Mesendoderm (in vitro differentiated cells): ENCODE results near the gene WLS.

Experiments
- DNase-seq: peaks from one replicate; pipeline ENCODE4 v3.0.0; 2013
- H2AK5ac ChIP-seq: 2 replicates; pipeline ENCODE4 v1.6.1; 2013; ENCODE audit warnings: low read length, inconsistent platforms
- H2BK120ac ChIP-seq: 2 replicates; pipeline ENCODE4 v1.6.1; 2013; ENCODE audit warnings: low read depth, mild to moderate bottlenecking, low read length, moderate library complexity, mixed read lengths
- H2BK15ac ChIP-seq: replicated peaks from 2 replicates; pipeline ENCODE4 v1.6.1; 2013; ENCODE audit warnings: low read depth, mild to moderate bottlenecking, moderate library complexity
- H2BK5ac ChIP-seq: 2 replicates; pipeline ENCODE4 v1.6.1; 2013; ENCODE audit warnings: low read length, inconsistent platforms
- H3K18ac ChIP-seq: 2 replicates; pipeline ENCODE4 v1.6.1; 2013; ENCODE audit warnings: mild to moderate bottlenecking, low read length, mixed read lengths
- H3K23ac ChIP-seq: one replicate; pipeline ENCODE4 v1.6.1; 2013; ENCODE audit warnings: low read length
- H3K27ac ChIP-seq: 2 replicates; pipeline ENCODE4 v1.5.1; 2013; ENCODE audit warnings: low read depth, mild to moderate bottlenecking, inconsistent platforms, low read length, moderate library complexity
- H3K27me3 ChIP-seq: 2 replicates; pipeline ENCODE4 v1.6.1; 2013; ENCODE audit warnings: low read length, control low read depth, mild to moderate bottlenecking, inconsistent platforms; ENCODE audit not compliant: insufficient read depth, poor library complexity
- H3K36me3 ChIP-seq: 2 replicates; pipeline ENCODE4 v1.6.1; 2013; ENCODE audit warnings: low read length, inconsistent platforms; ENCODE audit not compliant: control insufficient read depth, insufficient read depth
- H3K4ac ChIP-seq: one replicate; pipeline ENCODE4 v1.6.1; 2013; ENCODE audit warnings: low read depth, mild to moderate bottlenecking, low read length, moderate library complexity
- H3K4me1 ChIP-seq: 2 replicates; pipeline ENCODE4 v1.6.1; 2013; ENCODE audit warnings: low read depth, low read length, inconsistent platforms; ENCODE audit not compliant: control insufficient read depth
- H3K4me2 ChIP-seq: 2 replicates; pipeline ENCODE4 v1.6.1; 2013; ENCODE audit warnings: low read length
- H3K4me3 ChIP-seq: 2 replicates; pipeline ENCODE4 v1.5.1; 2013; ENCODE audit warnings: mild to moderate bottlenecking, low read length
- H3K56ac ChIP-seq: one replicate; pipeline ENCODE4 v1.6.1; 2013; ENCODE audit warnings: low read length
- H3K79me1 ChIP-seq: 2 replicates; pipeline ENCODE4 v1.6.1; 2013; ENCODE audit warnings: low read length, inconsistent platforms
- H3K79me2 ChIP-seq: 2 replicates; pipeline ENCODE4 v1.6.1; 2013; ENCODE audit warnings: mild to moderate bottlenecking, low read length; ENCODE audit not compliant: control insufficient read depth, insufficient read depth
- H3K9ac ChIP-seq: 2 replicates; pipeline ENCODE4 v1.6.1; 2013; ENCODE audit warnings: low read length, inconsistent platforms
- H4K5ac ChIP-seq: one replicate; pipeline ENCODE4 v1.6.1; 2013; ENCODE audit warnings: low read length
- H4K8ac ChIP-seq: one replicate; pipeline ENCODE4 v1.6.1; 2013; ENCODE audit warnings: low read depth, mild to moderate bottlenecking, control low read depth, low read length, moderate library complexity
- WGBS: extraction: QIAGEN DNeasy Blood & Tissue Kit; methylation state at CpG from one replicate; pipeline ENCODE4 v1.1.7; 2013; ENCODE audit warnings: low lambda C conversion rate, missing lambda C conversion rate; ENCODE audit not compliant: insufficient coverage; ENCODE audit errors: extremely low coverage; 5-methylcytosine and 5-hydroxymethylcytosine counted together

WLS gene

GRCh38 chr1:68204977-68205630, 27.2 kb downstream of the WLS start:
- Histone ChIP-seq H3K4me1 (peaks cover 1% of the 10 kb centered on the region), H3K18ac (no peak overlapping the region), H3K79me2 (peaks cover 21% of the 10 kb centered on the region), H3K36me3 (no peaks in the 10 kb centered on the region), H3K79me1 (peaks cover 15% of the 10 kb centered on the region), H3K23ac (no peak overlapping the region), H3K4me3 (no peak overlapping the region), H2BK15ac (no peak overlapping the region), H4K8ac (no peak overlapping the region), H3K27ac (no peak overlapping the region), H3K9ac (no peak overlapping the region), H3K56ac (no peak overlapping the region), H3K4ac (no peak overlapping the region), H2BK120ac (no peak overlapping the region), H2BK5ac (no peak overlapping the region), H3K4me2 (no peak overlapping the region), H2AK5ac (no peak overlapping the region), H4K5ac (no peak overlapping the region), H3K27me3 (no peaks in the 10 kb centered on the region)
- DNase-seq, result no peak
- no CpG with 5 or more reads among the region's 4 CpGs for WGBS

GRCh38 chr1:68202239-68202832, 30.0 kb downstream of the WLS start:
- no CpG with 5 or more reads among the region's 5 CpGs for WGBS
- Histone ChIP-seq H2AK5ac (no peak overlapping the region), H3K79me1 (peaks cover 10% of the 10 kb centered on the region), H3K9ac (no peak overlapping the region), H3K4me3 (no peak overlapping the region), H3K23ac (no peak overlapping the region), H3K27ac (no peak overlapping the region), H3K4ac (no peak overlapping the region), H4K5ac (no peak overlapping the region), H2BK120ac (no peak overlapping the region), H3K27me3 (no peaks in the 10 kb centered on the region), H3K4me2 (no peak overlapping the region), H3K4me1 (peaks cover 6% of the 10 kb centered on the region), H3K56ac (no peak overlapping the region), H3K18ac (no peak overlapping the region), H2BK5ac (no peak overlapping the region), H2BK15ac (no peak overlapping the region), H4K8ac (peak overlapping the region; percentile 39), H3K79me2 (peaks cover 21% of the 10 kb centered on the region), H3K36me3 (no peaks in the 10 kb centered on the region)
- DNase-seq, result no peak

GRCh38 chr1:68201546-68202238, 30.6 kb downstream of the WLS start:
- Histone ChIP-seq H2AK5ac (no peak overlapping the region), H3K18ac (no peak overlapping the region), H3K4me1 (peaks cover 6% of the 10 kb centered on the region), H3K4ac (no peak overlapping the region), H2BK120ac (no peak overlapping the region), H3K27me3 (no peaks in the 10 kb centered on the region), H3K23ac (no peak overlapping the region), H3K27ac (no peak overlapping the region), H2BK15ac (no peak overlapping the region), H3K56ac (no peak overlapping the region), H4K8ac (no peak overlapping the region), H3K9ac (no peak overlapping the region), H3K79me1 (peaks cover 10% of the 10 kb centered on the region), H3K36me3 (no peaks in the 10 kb centered on the region), H4K5ac (no peak overlapping the region), H3K4me3 (no peak overlapping the region), H2BK5ac (no peak overlapping the region), H3K4me2 (no peak overlapping the region), H3K79me2 (peaks cover 21% of the 10 kb centered on the region)
- DNase-seq, result no peak
- WGBS, result no CpG with 5 or more reads among the region's 7 CpGs

GRCh38 chr1:68199603-68200002, 32.7 kb downstream of the WLS start:
- Histone ChIP-seq H2BK15ac (peak overlapping the region; percentile 11), H3K36me3 (no peaks in the 10 kb centered on the region), H3K4me1 (peaks cover 6% of the 10 kb centered on the region), H3K4ac (no peak overlapping the region), H3K79me2 (peaks cover 16% of the 10 kb centered on the region), H2BK120ac (no peak overlapping the region), H3K56ac (no peak overlapping the region), H3K4me2 (no peak overlapping the region), H4K8ac (no peak overlapping the region), H3K27ac (no peak overlapping the region), H2BK5ac (no peak overlapping the region), H4K5ac (no peak overlapping the region), H3K4me3 (no peak overlapping the region), H2AK5ac (no peak overlapping the region), H3K18ac (peak overlapping the region; percentile 39), H3K23ac (no peak overlapping the region), H3K27me3 (no peaks in the 10 kb centered on the region), H3K79me1 (peaks cover 4% of the 10 kb centered on the region), H3K9ac (no peak overlapping the region)
- no CpG with 5 or more reads among the region's 2 CpGs for WGBS
- no peak for DNase-seq

GRCh38 chr1:68198752-68199151, 33.6 kb downstream of the WLS start:
- H2BK15ac ChIP-seq, result no peak overlapping the region
- no peak overlapping the region for H3K56ac ChIP-seq
- H3K27ac ChIP-seq, result no peak overlapping the region
- no peaks in the 10 kb centered on the region for H3K27me3 ChIP-seq
- peaks cover 6% of the 10 kb centered on the region for H3K4me1 ChIP-seq
- H3K4me2 ChIP-seq, result no peak overlapping the region
- DNase-seq, result no peak
- H2AK5ac ChIP-seq, result no peak overlapping the region
- no peak overlapping the region for H3K18ac ChIP-seq
- no peak overlapping the region for H4K5ac ChIP-seq
- H3K36me3 ChIP-seq, result no peaks in the 10 kb centered on the region
- no peak overlapping the region for H2BK5ac ChIP-seq
- no peak overlapping the region for H3K4me3 ChIP-seq
- no peak overlapping the region for H4K8ac ChIP-seq
- no peak overlapping the region for H2BK120ac ChIP-seq
- H3K79me2 ChIP-seq, result peaks cover 16% of the 10 kb centered on the region
- H3K9ac ChIP-seq, result no peak overlapping the region
- no peak overlapping the region for H3K4ac ChIP-seq
- WGBS, result no CpG with 5 or more reads among the region's 2 CpGs
- H3K79me1 ChIP-seq, result peaks cover 5% of the 10 kb centered on the region
- H3K23ac ChIP-seq, result no peak overlapping the region
